Stimulated activated naive CD4-positive, alpha-beta T cell treated with Interleukin-2 at 50 U/mL for 16 hours (primary cell): ENCODE data around the gene HTR3C.
"Not testable (repeated sequence)": the region's sequence is repeated elsewhere in the genome, so short reads cannot be mapped to it uniquely, and the experiment has no call there.

Experiments used
- DNase-seq: peaks from one replicate; lab custom pipeline; 2025; lab: John Stamatoyannopoulos, UW

HTR3C gene, protein sequence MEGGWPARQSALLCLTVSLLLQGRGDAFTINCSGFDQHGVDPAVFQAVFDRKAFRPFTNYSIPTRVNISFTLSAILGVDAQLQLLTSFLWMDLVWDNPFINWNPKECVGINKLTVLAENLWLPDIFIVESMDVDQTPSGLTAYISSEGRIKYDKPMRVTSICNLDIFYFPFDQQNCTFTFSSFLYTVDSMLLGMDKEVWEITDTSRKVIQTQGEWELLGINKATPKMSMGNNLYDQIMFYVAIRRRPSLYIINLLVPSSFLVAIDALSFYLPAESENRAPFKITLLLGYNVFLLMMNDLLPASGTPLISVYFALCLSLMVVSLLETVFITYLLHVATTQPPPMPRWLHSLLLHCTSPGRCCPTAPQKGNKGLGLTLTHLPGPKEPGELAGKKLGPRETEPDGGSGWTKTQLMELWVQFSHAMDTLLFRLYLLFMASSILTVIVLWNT

DNA sequence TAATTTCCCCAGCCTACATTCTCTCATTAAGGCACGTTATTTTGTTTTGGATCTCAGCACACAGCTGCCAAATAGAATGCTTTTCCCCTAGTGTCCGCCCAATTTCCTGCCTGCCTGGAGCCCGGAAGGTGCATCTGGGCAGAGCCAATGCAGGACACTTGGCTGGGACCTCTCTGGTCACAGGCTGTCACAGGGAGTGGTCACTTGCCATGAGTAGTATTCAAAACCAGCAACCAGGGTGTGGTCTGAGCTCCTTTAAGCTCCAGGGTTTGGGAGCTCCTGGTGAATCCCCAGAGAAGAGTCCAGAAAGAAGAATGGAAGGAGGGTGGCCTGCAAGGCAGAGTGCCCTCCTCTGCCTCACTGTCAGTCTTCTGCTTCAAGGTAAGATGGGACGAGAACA lies at the start of gene HTR3C:
Gene HTR3C (plus strand): TSS at position 281 of the 400 bp plus-strand sequence. CDS start 34 bp downstream, at position 315.
- DNase-seq = no peak

DNA sequence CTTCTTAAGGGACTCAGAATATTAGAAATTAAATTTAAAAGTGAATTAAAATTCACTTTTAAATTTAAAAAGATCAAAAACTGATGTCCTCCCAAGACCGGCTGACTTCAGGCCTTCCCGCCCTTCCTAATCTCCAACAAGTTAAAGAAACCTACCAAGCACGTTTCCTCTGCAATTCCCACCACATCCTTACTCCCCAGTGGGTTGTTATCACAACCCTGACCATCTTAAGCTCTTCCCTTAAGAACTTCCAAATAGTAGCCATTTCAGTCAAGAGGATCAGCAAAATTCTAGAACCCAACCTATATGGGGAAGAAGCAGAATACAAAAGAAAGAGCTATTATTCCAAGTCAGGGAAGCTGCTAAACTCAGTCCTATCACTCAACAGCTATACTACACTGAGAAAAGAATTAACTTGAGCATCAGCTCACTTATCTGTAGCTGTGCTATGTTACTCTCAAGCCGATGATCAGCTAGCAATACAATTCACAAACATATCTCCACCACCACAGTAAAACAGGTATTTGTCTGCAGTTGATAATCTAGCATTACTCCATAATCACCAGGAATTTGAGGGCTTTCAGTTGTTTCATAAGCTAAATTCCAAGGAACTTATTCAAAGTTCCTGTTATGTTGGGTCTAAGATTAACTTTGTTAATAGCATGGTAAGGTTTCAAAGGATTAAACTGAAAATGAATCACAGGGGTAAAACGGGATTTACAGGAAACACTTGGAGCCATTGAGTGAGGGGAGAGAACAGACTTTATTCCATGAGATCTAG lies 49.5 kb upstream of the HTR3C start:
- no peak for DNase-seq

DNA sequence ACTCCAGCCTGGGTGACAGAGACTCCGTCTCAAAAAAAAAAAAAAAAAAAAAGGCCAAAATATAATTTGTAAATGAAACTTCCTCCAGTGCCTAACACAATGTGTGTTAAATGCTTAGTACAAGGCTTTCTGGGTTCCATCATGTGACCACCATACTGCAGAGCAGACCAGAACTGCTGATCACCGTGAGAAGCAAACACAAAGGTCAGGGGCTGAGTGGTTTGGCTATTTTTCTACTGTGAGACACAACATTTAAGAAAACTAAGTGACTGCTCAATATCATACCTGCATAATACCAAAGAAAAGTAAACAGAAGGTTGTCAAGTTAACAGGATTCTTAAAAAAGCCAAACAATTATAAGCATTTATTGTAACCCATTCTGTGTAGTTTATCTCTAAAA lies 48.4 kb upstream of the HTR3C start:
- DNase-seq = no peak

DNA sequence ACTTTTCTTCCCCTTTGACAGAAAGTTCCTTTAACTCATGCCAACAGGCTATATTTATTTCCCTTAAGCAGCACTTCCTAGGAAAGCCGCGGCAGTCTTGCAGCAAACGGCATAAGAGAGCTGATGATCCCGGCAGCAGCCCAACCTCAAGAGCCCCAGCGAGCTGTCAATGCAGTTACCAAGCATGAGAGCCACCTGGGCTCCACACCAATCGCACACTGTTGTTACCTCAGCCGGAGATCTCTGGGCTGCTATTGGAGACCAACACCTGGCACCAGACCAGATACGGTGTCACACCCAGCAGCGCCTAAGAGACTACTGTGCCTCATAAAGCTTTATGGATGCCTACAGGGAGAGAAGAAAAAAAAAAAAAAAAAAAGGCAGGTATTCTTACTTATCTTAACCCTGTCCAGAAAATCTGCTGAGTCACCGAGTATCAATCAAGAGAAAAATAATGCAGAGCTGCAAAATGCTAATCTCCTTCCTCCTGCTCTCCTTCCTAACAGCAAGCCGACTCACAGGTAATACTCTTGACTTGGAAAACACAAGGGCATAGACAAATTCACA lies 46.8 kb upstream of the HTR3C start:
- no peak for DNase-seq

DNA sequence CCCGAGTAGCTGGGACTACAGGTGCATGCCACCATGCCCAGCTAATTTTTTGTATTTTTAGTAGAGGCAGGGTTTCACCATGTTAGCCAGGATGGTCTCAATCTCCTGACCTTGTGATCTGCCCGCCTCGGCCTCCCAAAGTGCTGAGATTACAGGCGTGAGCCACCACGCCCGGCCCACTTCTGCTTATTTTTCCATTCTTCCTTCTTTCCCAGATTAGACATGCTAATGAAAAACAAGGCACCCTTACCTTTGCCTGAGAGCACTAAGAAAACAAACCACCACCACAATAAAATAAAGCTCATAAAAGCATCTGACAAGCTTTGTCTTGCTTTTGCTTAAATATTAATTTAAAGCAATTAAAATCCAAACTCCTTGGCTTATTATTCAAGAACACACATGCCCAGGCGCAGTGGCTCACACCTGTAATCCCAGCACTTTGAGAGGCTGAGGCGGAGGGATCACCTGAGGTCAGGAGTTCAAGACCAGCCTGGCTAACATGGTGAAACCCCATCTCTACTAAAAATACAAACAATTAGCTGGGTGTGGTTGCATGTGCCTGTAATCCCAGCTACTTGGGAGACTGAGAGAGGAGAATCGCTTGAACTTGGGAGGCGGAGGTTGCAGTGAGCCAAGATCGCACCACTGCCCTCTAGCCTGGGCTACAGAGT lies 45.6 kb upstream of the HTR3C start:
- not testable (repeated sequence) for DNase-seq

DNA sequence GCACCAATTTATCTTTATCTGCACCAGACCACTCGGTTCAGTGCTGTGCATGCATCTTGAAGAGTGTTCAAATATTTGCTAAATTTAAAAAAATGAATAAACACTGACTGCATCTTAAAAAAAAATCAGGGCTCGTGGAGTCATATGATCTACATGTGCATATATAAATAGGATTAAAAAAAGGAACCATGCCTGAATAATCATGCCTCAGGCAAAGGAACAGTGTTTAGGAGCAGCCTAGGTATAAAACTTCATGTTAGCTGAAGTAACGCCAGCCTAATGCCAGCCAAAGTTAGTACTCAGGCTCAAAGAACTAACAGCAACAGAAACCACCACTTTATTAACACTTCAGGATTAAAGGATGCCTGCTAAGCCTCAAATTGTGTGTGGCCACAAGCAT lies 44.7 kb upstream of the HTR3C start:
- DNase-seq = no peak

DNA sequence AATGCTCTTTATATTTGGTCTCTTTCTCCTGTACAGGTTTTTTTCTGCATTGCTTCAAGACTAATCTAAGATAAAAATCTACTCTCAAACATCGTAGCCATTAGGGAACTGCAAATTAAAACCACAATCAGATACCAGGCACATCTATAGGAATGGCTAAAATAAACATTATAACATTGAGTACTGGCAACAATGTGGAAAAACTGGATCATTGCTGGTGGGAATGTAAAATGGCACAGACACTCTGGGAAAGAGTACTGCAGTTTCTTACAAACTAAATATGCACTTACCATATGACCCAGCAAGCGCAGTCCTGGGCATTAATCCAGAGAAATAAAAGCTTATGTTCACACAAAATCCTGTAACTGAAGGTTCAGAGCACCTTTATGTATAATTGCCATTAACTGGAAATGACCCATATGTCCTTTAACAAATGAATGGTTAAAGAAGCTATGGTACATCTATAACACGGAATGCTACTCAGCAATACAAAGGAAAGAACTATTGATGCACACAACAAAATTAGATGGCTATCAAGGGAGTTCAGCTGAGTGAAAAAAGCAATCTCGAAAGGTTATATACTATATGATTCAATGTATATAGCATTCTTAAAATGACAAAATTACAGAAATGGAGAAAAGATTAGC lies 41.5 kb upstream of the HTR3C start:
- DNase-seq = no peak

DNA sequence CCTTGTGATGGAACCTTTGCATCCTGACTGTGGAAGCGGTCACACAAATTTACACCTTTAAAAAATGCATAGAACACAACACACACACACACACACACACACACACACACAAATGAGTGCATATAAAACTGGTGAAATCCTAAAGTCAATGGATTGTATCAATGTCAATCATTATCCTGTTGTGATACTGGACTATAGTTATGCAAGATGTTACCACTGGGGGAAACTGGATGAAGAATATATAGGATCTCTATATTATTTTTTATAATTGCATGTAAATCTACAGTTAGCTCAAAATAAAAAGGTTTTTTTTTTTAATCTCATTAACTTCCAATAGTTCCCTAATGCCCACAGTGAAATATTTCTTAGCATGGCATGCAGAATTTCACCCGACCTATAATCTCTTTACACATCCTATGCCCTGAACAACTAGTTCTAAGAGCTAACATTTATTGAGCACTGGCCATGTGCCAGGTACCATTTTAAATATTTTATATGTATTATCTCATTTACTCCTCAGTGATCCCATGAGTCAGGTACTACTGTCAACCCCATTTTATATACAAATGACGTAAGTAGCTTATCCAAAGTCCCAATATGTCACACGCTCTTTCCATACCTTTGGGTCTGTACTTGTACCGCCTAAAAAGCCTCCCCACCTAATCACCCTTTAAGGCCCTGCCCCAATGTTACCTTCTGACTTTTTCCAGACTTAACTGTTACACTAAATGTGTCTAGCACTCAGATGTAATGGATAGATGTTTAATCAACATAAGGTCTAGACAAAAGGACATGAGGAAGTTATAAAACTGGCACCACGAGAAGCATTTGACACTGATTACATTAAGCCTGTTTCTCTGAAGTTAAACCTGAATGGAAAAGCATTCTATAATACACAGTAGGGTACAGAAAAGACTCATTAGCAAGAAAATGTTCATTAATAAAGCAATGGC lies 40.6 kb upstream of the HTR3C start:
- DNase-seq = no peak

DNA sequence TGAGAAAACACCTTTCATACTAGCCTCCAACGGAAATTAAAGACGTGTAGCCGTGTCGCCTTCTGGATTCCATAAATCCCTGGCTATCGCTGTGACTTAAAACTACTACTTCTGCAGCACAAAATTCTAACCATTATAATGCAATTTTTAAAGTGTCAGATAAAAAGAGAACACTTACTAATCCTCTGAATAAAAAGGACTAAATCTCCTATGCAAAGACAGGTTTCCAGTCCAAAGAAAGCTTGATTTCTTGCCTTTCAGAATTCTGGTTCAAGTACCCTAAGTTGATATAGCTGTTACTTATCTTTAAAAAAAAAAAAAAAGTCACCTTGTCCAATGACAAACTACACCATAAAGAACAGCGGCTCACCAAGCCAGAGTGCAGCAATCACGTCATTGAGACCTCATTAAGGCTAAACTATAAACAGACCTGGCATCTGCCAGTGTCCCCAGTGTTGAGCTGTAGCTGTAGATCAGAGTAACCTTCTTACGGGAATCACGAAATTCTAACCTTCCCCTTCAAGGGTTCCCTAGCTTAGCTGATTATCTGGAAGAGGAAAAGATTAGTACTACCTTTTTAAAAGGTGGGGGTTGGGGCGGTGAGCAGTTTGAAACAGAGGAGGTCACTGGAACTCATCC lies 37.3 kb upstream of the HTR3C start:
- DNase-seq = no peak

DNA sequence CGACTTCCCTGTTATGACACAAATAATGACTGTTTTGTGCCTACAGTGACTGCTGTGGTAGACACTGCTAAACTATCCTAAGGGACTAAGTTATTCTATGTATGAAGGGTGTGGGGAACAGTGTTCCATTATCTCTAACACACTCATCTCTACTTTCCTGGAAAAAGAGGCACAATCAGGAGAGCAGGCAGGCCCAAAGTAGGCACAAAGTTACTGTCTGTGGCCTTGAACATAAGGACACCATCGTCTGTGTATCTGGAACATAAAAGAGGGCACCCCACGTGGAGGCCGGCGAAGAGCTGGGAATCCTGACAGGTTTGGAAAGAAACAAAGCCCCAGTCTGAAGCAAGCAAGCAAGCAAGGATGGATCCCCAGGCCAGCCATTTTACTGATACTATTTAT lies 36.7 kb upstream of the HTR3C start:
- DNase-seq = no peak

DNA sequence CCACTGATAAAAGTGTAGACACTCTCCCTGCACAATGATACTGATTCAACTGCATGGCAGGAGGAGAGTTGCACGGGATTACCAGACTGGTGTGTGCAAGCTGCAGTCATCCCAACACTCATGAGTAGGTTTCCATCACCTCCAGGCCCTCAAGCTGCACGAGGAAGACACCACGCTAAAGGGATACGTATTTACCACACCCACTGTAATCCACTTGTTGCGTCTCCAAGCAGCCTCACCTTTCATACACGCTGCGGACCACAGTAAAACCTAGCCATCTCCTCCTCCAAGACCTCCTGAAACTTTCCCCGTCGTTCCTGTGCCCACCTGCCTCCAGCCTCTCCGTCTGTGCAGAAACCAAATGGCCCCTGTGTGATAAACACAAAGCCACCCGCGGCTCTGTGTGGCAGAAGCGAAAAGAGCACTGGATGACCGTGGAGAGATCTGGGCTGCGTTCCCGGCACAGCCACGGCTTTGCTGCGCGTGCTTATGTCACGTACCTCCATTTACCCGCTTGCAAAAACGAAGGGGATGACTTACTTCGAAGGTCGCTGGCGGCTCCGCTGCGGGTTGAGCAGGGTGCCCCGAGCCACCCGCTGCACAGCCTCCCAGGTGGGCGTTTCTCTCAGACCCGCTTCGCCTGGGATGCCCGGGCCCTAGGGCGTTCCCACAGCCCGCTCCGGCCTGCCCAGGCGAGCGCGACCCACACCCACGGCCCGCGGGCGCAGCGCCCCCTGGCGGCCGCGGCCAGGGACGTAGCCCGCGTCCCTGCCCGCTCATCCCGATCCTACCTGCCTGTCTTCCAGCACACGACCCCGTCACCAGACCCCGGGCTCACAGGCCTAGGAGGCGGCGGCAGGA lies 35.8 kb upstream of the HTR3C start:
- DNase-seq = peak; percentile 32

DNA sequence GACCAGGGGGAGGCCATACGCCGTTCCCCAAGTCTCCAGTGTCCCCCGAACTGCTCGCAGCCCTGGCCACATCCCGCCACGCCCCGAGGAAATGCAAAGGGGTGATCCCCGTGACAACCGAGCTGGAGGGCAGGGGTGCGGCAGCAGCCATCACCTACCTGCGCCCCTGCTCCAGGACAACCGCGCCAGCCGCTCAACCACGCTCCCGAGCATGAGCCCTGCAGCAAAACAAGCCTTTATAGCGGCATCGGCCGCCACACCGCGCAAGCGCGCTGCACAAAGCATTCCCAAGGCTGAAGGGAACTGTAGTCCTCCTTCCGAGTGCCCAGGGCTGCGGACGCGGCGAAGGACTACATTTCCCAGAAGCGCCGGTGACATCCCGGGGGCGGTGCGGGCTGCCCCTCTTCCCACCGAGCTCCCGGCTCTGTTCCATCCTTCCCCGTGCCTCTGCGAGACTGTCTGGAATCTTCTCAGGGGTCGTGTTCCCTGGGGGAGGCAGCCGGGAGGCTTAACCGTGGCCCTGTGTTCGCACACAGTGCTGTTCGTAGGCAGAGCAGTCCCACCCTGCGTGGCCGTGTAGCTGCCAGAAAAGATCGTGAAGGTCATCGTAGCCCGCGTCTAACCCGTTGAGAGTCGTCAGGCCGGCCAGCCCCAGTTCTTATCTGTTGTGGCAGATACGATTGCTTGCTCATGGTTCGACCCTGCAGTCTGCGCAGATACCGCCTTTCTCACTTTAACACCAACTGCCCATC lies 35.0 kb upstream of the HTR3C start, which contains the start of gene ABCC5:
Gene ABCC5 (minus strand): TSS at position 213 of the 752 bp plus-strand sequence. CDS start 3,492 bp downstream, outside the sequence.
- DNase-seq = peak; percentile 86

DNA sequence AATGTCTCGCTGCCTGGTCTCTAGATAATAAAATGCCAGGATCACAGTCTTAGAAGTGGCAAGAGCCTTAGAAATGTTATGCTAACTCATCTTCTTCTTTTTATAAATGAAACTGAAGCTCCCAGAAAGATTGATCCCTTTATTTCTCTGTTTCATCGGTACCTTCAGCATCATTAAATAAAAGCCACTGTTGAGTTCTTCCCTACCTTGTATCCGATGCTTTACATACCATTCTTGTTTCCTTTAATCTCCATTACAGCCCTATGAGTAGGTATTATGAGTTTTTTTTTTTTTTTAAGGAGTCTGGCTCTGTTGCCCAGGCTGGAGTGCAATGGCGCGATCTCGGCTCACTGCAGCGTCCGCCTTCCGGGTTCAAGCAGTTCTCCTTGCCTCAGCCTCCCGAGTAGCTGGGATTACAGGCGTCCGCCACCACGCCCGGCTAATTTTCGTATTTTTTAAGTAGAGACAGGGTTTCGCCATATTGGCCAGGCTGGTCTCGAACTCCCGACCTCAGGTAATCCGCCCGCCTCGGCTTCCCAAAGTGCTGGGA lies 34.3 kb upstream of the HTR3C start:
- DNase-seq = no peak

DNA sequence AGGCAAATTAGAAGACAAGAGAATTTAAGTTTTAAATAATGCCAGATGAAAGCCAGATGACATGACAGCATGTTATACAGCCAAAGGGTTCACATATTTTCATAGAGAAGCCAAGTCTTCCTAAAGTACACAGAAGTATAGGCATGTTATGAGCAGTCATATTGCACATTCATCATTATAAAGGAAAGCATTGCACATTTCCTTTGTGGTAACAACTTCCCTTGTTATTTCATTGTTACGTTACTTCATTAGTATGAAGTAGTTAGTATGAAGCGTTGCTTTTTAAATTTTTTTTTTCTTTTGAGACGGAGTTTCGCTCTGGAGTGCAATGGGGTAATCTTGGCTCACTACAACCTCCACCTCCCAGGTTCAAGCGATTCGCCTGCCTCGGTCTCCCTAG lies 30.5 kb upstream of the HTR3C start:
- DNase-seq = no peak

DNA sequence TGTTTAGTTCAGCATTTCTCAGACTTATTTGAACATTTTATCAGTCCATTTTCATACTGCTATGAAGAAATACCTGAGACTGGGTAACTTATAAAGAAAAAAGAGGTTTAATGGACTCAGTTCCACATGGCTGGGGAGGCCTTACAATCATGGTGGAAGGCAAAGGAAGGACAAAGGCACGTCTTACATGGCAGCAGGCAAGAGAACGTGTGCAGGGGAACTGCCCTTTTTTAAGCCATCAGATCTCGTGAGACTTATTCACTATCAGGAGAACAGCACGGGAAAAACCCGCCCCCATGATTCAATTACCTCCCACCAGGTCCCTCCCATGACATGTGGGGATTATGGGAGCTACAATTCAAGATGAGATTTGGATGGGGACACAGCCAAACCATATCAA lies 27.6 kb upstream of the HTR3C start:
- DNase-seq = not testable (repeated sequence)

DNA sequence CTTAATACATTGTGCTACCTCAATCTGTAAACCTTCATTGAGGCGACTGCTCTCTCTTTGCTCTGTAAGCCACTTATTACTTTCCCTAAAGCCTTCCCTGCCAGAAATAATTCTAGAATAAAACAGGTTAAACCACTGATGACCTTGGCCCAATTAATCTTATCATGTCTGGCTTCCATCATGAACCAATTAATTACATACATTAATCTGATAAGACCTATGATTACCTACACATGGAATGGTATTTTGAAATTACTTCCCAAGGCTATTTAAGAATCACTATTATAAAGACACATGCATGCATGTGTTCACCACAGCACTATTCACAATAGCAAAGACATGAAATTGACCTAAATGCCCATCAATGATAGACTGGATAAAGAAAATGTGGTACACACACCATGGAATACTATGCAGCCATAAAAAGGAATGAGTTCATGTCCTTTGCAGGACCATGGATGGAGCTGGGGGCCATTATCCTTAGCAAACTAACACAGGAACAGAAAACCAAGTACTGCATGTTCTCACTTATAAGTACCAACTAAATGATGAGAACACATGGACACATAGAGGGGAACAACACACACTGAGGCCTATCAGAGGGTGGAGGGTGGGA lies 24.5 kb upstream of the HTR3C start:
- DNase-seq = not testable (repeated sequence)

DNA sequence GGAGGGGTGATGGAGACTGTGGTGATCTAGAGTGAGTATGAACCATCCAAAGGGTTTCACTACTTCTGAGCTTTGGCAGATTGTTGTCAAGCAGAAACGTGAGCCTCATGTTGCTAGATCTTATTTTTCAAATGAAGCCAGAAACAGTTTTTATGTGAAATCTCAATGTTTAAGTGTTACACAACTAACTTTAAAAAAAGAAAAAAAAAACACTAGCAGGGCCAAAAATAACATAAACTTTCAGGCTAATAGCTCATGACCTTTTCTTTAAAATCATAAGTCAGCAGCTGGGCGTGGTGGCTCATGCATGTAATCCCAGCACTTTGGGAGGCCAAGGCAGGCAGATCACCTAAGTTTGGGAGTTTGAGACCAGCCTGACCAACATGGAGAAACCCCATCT lies 23.4 kb upstream of the HTR3C start:
- DNase-seq = no peak

DNA sequence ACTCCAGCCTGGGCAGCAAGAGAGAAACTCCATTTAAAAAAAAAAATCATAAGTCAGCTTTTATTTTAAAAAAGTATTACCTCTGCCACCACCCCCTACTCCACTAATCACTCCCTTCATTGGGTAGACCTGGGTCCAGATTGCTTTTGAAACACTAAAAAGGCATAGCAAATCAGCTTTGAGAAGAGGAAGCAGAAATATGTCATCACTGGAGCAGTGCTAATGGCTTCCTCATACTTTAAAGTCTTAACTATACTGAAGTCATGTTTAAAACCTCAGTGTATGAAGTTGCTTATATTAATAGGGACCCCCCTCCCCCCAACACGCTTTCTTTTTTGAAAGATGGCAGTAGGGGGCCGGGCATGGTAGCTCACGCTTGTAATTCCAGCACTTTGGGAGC lies 22.3 kb upstream of the HTR3C start:
- no peak for DNase-seq
